OCI-LY3 (cell line): Measurements from ENCODE around the gene FTCD.

Source experiments
- H2AFZ ChIP-seq: fragments of 200-600, 300-600 bp; shearing (Covaris generic); 2 replicates; pipeline ENCODE4 v1.6.0; 2014; ENCODE audit warnings: antibody characterized with exemption, low read depth, low read length
- H3K27ac ChIP-seq: fragments of 200-600, 300-600 bp; sonication (generic); 2 replicates; pipeline ENCODE4 v1.5.1; 2014; ENCODE audit warnings: mild to moderate bottlenecking, low read length, moderate library complexity, mixed read lengths
- H3K27me3 ChIP-seq: fragments of 200-600, 300-600 bp; sonication (generic); 2 replicates; pipeline ENCODE4 v1.6.1; 2014; ENCODE audit warnings: low read depth, low read length, mixed read lengths
- H3K36me3 ChIP-seq: fragments of 200-600, 300-600 bp; sonication (generic); replicated peaks from 2 replicates; pipeline ENCODE3; 2014; ENCODE audit warnings: low read depth, low read length, mixed read lengths
- H3K4me1 ChIP-seq: fragments of 300-600, 200-600 bp; sonication (generic); 2 replicates; pipeline ENCODE4 v1.6.1; 2014; ENCODE audit warnings: low read length, mixed read lengths
- H3K4me2 ChIP-seq: fragments of 200-600, 300-600 bp; sonication (generic); 2 replicates; pipeline ENCODE4 v1.6.1; 2014; ENCODE audit warnings: low read length, mixed read lengths
- H3K4me3 ChIP-seq: fragments of 300-600, 200-600 bp; sonication (generic); 2 replicates; pipeline ENCODE4 v1.5.1; 2014; ENCODE audit warnings: antibody characterized with exemption, mild to moderate bottlenecking, low read length, moderate library complexity
- H3K79me2 ChIP-seq: fragments of 300-600, 200-600 bp; shearing (Covaris generic); 2 replicates; pipeline ENCODE4 v1.6.1; 2014; ENCODE audit warnings: mild to moderate bottlenecking, low read length, mixed read lengths
- H3K9ac ChIP-seq: fragments of 300-600, 200-600 bp; shearing (Covaris generic); 2 replicates; pipeline ENCODE4 v1.6.0; 2014; ENCODE audit warnings: mild to moderate bottlenecking, low read length, moderate library complexity
- H3K9me3 ChIP-seq: fragments of 200-600, 300-600 bp; shearing (Covaris generic); 2 replicates; pipeline ENCODE4 v1.6.1; 2014; ENCODE audit warnings: low read length, mixed read lengths; ENCODE audit not compliant: insufficient read depth
- H4K20me1 ChIP-seq: fragments of 200-600, 300-600 bp; sonication (generic); 2 replicates; pipeline ENCODE4 v1.6.1; 2016; ENCODE audit warnings: low read length, mixed read lengths; ENCODE audit not compliant: insufficient read depth
- CTCF ChIP-seq: fragments of 200-600, 300-600 bp; sonication (generic); IDR thresholded peaks from 2 replicates; pipeline ENCODE4 v1.5.1; 2014; ENCODE audit warnings: antibody characterized with exemption, low read length, low read depth
- EZH2phosphoT487 ChIP-seq: fragments of 200-600 bp; shearing (Covaris generic); IDR thresholded peaks from 2 replicates; pipeline ENCODE4 v1.6.1; 2018; ENCODE audit warnings: antibody characterized with exemption, mixed run types, low read depth

Gene FTCD

GRCh38 chr21:46145159-46145839 lies 10.1 kb downstream of the FTCD start:
- no peaks in the 10 kb centered on the region for H4K20me1 ChIP-seq
- no peak overlapping the region for H3K9ac ChIP-seq
- no peak overlapping the region for H3K4me3 ChIP-seq
- H3K4me1 ChIP-seq: no peaks in the 10 kb centered on the region
- H3K79me2 ChIP-seq: no peaks in the 10 kb centered on the region
- H3K9me3 ChIP-seq: no peaks in the 10 kb centered on the region
- H3K4me2 ChIP-seq: no peak overlapping the region
- H3K36me3 ChIP-seq: no peaks in the 10 kb centered on the region
- H3K27ac ChIP-seq: no peak overlapping the region
- no peak for TF ChIP-seq CTCF
- H2AFZ ChIP-seq: no peak overlapping the region
- no peaks in the 10 kb centered on the region for H3K27me3 ChIP-seq

GRCh38 chr21:46144464-46145070 lies 10.8 kb downstream of the FTCD start:
- Histone ChIP-seq H3K79me2 (no peaks in the 10 kb centered on the region), H3K9me3 (no peaks in the 10 kb centered on the region), H4K20me1 (no peaks in the 10 kb centered on the region), H3K4me3 (no peak overlapping the region), H3K27me3 (no peaks in the 10 kb centered on the region), H3K4me1 (no peaks in the 10 kb centered on the region), H3K4me2 (no peak overlapping the region), H3K9ac (no peak overlapping the region), H3K36me3 (no peaks in the 10 kb centered on the region), H3K27ac (no peak overlapping the region), H2AFZ (no peak overlapping the region)
- no peak for TF ChIP-seq EZH2phosphoT487
- TF ChIP-seq CTCF: no peak

- no peaks in the 10 kb centered on the region for H3K4me1 ChIP-seq
- no peaks in the 10 kb centered on the region for H3K27me3 ChIP-seq
- no peak overlapping the region for H2AFZ ChIP-seq
- H3K9me3 ChIP-seq: no peaks in the 10 kb centered on the region
- no peaks in the 10 kb centered on the region for H3K36me3 ChIP-seq
- H3K79me2 ChIP-seq: no peaks in the 10 kb centered on the region
- H3K9ac ChIP-seq: no peak overlapping the region
- TF ChIP-seq CTCF (no peak), EZH2phosphoT487 (no peak)
- H3K27ac ChIP-seq: no peak overlapping the region
- H3K4me3 ChIP-seq: no peak overlapping the region
- H4K20me1 ChIP-seq: no peaks in the 10 kb centered on the region
- no peak overlapping the region for H3K4me2 ChIP-seq
Observed at GRCh38 chr21:46142582-46143473, 12.6 kb downstream of the FTCD start.
